Measurements from ENCODE around the gene MEP1B. TPM values are rescaled to one million over a fixed set of nuclear protein-coding genes. Genes with fewer than 3 reads are reported as not detected.
A peak's percentile ranks its signal among the peaks of the same experiment; 100 is the strongest.
"Not testable (repeated sequence)": the region's sequence is repeated elsewhere in the genome, so short reads cannot be mapped to it uniquely, and the experiment has no call there.

Gene MEP1B
- total and polyA plus RNA-seq, 2 donors from 2014 or later, result not detected

DNA sequence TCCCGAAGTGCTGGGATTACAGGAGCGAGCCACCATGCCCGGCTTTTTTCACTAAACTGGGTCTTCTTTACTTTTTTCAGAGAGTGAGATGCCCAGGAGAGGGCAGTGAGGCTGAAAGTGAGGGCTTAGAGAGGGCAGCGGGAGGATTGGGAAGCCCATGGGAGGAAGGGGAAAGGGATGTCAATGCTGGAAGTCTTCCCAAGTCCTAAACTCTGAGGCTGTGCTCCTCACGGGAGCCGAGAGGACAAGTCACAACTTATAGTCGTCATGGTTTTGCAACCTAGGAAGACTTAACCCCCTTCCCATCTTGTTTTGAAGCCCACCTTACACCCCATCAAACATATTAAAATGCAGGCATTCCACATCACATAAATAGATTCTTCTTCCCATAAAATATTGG is 15.1 kb upstream of the MEP1B start:
- no peaks in the 10 kb centered on the region for H3K36me3 ChIP-seq (ENCODE audit: control insufficient read depth in 2 of 3, insufficient read depth in 3 of 3, low read length in 3 of 3)
- FAIRE-seq, result no peak
- no peak overlapping the region for H3K9ac ChIP-seq (ENCODE audit: low read length in 3 of 3)
- intact Hi-C loops (cut with DNase I), result no loop called here
- no peaks in the 10 kb centered on the region for H3K9me3 ChIP-seq (ENCODE audit: control insufficient read depth in 2 of 3, insufficient read depth in 1 of 3, low read length in 3 of 3)
- TF ChIP-seq, protein P1, sequence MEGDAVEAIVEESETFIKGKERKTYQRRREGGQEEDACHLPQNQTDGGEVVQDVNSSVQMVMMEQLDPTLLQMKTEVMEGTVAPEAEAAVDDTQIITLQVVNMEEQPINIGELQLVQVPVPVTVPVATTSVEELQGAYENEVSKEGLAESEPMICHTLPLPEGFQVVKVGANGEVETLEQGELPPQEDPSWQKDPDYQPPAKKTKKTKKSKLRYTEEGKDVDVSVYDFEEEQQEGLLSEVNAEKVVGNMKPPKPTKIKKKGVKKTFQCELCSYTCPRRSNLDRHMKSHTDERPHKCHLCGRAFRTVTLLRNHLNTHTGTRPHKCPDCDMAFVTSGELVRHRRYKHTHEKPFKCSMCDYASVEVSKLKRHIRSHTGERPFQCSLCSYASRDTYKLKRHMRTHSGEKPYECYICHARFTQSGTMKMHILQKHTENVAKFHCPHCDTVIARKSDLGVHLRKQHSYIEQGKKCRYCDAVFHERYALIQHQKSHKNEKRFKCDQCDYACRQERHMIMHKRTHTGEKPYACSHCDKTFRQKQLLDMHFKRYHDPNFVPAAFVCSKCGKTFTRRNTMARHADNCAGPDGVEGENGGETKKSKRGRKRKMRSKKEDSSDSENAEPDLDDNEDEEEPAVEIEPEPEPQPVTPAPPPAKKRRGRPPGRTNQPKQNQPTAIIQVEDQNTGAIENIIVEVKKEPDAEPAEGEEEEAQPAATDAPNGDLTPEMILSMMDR (IDR thresholded peaks at IDR 0.05; ENCODE audit: borderline replicate concordance, extremely low read depth, insufficient read depth), result no peak
- H3K4me3 ChIP-seq (ENCODE audit: low read length in 3 of 3), result no peak overlapping the region
- no peak overlapping the region for H3K27ac ChIP-seq (ENCODE audit: low read depth in 2 of 2, low read length in 2 of 2)
- no peaks in the 10 kb centered on the region for H3K4me1 ChIP-seq (ENCODE audit: control insufficient read depth in 2 of 3, insufficient read depth in 2 of 3, low read depth in 1 of 3, low read length in 3 of 3)
- DNase-seq, result no peak
- no peaks in the 10 kb centered on the region for H3K27me3 ChIP-seq (ENCODE audit: control insufficient read depth, insufficient read depth, low read length)

DNA sequence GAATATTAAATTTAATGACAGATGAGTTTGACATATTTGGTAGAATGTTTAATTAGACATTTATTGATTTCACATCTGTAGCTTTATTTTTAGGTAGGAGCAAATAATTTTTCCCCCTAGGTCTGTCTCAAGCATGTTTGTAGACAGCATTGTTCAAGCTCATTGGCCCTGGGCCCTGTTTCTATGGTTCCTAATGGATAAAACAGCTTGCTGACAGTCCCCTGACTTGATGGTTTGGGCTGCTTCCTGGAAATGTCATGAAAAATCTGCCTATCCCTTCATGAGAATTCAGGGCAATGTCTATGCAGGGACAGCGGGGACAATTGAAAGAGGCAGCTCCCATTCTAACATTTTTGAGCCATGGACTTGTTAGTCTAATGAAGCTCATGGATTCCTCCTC is 14.6 kb upstream of the MEP1B start:
- Histone ChIP-seq H3K4me1 (ENCODE audit: control insufficient read depth in 2 of 3, insufficient read depth in 2 of 3, low read depth in 1 of 3, low read length in 3 of 3) (no peaks in the 10 kb centered on the region), H3K9me3 (ENCODE audit: control insufficient read depth in 2 of 3, insufficient read depth in 1 of 3, low read length in 3 of 3) (no peaks in the 10 kb centered on the region), H3K36me3 (ENCODE audit: control insufficient read depth in 2 of 3, insufficient read depth in 3 of 3, low read length in 3 of 3) (no peaks in the 10 kb centered on the region), H3K4me3 (ENCODE audit: low read length in 3 of 3) (no peak overlapping the region), H3K9ac (ENCODE audit: low read length in 3 of 3) (no peak overlapping the region), H3K27me3 (ENCODE audit: control insufficient read depth, insufficient read depth, low read length) (no peaks in the 10 kb centered on the region), H3K27ac (ENCODE audit: low read depth in 2 of 2, low read length in 2 of 2) (no peak overlapping the region)
- TF ChIP-seq, protein P1 (IDR thresholded peaks at IDR 0.05; ENCODE audit: borderline replicate concordance, extremely low read depth, insufficient read depth), result no peak
- no peak for FAIRE-seq
- intact Hi-C loops (cut with DNase I), result no loop called here
- DNase-seq, result peak in 1 of 5 donors; percentile 3

DNA sequence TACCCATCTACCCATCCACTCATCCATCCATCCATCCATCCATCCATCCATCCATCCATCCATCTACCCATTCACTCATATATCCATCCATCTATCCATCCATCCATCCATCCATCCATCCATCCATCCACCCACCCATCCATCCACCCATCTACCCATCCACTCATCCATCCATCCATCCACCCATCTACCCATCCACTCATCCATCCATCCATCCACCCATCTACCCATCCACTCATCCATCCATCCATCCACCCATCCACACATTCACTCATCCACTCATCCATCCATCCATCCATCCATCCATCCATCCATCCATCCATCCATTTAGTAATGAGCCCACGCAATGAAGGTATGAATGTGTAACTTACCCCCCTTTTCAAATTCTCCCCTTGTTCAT is 13.1 kb upstream of the MEP1B start:
- H3K36me3 ChIP-seq (ENCODE audit: control insufficient read depth in 2 of 3, insufficient read depth in 3 of 3, low read length in 3 of 3); DNase-seq; H3K4me1 ChIP-seq (ENCODE audit: control insufficient read depth in 2 of 3, insufficient read depth in 2 of 3, low read depth in 1 of 3, low read length in 3 of 3); FAIRE-seq; H3K4me3 ChIP-seq (ENCODE audit: low read length in 3 of 3); H3K9ac ChIP-seq (ENCODE audit: low read length in 3 of 3); H3K27me3 ChIP-seq (ENCODE audit: control insufficient read depth, insufficient read depth, low read length); H3K9me3 ChIP-seq (ENCODE audit: control insufficient read depth in 2 of 3, insufficient read depth in 1 of 3, low read length in 3 of 3); H3K27ac ChIP-seq (ENCODE audit: low read depth in 2 of 2, low read length in 2 of 2); intact Hi-C loops (cut with DNase I): not testable (repeated sequence)

DNA sequence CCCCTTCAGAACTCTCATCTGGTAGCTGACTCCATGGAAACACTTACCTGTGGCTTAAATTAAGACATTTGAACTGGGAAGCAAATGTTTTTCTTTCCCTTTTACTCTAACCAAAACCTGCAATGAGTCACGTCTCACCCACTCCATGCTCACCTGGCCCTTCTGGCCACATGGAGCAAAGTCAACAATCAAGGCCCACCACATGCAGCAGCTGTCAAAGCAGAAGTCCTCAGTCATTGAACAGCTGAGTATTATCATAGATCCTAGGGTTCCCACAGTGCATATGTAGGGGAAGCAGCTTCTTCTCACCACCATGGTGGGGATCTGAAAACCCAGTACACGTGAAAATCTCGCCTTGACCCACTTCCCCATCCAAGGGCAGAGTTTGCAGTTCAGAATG is 12.3 kb upstream of the MEP1B start:
- Histone ChIP-seq H3K4me1 (ENCODE audit: control insufficient read depth in 2 of 3, insufficient read depth in 2 of 3, low read depth in 1 of 3, low read length in 3 of 3) (no peaks in the 10 kb centered on the region), H3K27me3 (ENCODE audit: control insufficient read depth, insufficient read depth, low read length) (no peaks in the 10 kb centered on the region), H3K27ac (ENCODE audit: low read depth in 2 of 2, low read length in 2 of 2) (no peak overlapping the region), H3K9me3 (ENCODE audit: control insufficient read depth in 2 of 3, insufficient read depth in 1 of 3, low read length in 3 of 3) (no peaks in the 10 kb centered on the region), H3K9ac (ENCODE audit: low read length in 3 of 3) (no peak overlapping the region), H3K4me3 (ENCODE audit: low read length in 3 of 3) (no peak overlapping the region), H3K36me3 (ENCODE audit: control insufficient read depth in 2 of 3, insufficient read depth in 3 of 3, low read length in 3 of 3) (no peaks in the 10 kb centered on the region)
- FAIRE-seq, result no peak
- intact Hi-C loops (cut with DNase I), result no loop called here
- TF ChIP-seq, protein P1 (IDR thresholded peaks at IDR 0.05; ENCODE audit: borderline replicate concordance, extremely low read depth, insufficient read depth), result no peak
- no peak for DNase-seq
